ENCODE data around the gene ETV2. TPM values are rescaled to one million over a fixed set of nuclear protein-coding genes. Genes with fewer than 3 reads are reported as not detected.

ETV2 gene
- total RNA-seq, 1 experiment from 2014 or later, result 1.5 TPM

DNA sequence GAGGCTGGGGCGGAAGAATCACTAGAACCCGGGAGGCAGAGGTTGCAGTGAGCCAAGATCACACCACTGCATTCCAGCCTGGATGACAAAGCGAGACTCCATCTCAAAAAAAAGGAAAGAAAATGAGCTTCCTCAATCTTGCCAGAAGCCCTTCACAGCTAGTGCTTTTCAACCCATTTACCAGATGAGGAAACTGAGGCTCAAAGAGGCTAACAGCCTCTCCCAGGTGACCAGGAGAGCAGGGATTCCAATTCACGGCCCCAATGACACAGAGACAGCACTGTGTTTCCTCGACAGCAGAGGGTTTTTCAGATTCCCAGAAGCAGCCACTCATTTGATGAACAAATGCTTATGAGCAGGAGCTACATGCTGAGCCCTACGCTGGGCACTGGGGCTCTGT is 28.0 kb downstream of the ETV2 start:
- Histone ChIP-seq H3K4me3 (replicated peaks in 1 of 2; ENCODE audit: low read depth in 1 of 2, low read length in 2 of 2) (no peak overlapping the region), H3K4me1 (ENCODE audit: control insufficient read depth in 1 of 2, insufficient read depth in 2 of 2, low read length in 2 of 2) (peaks cover 2 to 17% of the 10 kb centered on the region in 2 experiments; a peak in 2 of 4 replicates), H3K27me3 (ENCODE audit: insufficient read depth, low read length) (peaks cover 5% of the 10 kb centered on the region; the same call in 1 of the 2 replicates), H3K27ac (ENCODE audit: low read depth, low read length) (no peak overlapping the region), H3K36me3 (ENCODE audit: control insufficient read depth in 1 of 2, insufficient read depth in 2 of 2, low read length in 2 of 2) (no peaks in the 10 kb centered on the region), H2AFZ (ENCODE audit: low read depth, low read length, poor library complexity, severe bottlenecking) (no peak overlapping the region), H3K4me2 (ENCODE audit: low read length) (no peak overlapping the region), H3K9ac (ENCODE audit: low read length) (no peak overlapping the region), H3K9me3 (ENCODE audit: control insufficient read depth in 1 of 2, insufficient read depth in 1 of 2, low read depth in 1 of 2, low read length in 2 of 2) (no peaks in the 10 kb centered on the region), H3K79me2 (ENCODE audit: insufficient read depth, low read length) (no peaks in the 10 kb centered on the region), H4K20me1 (ENCODE audit: insufficient read depth) (no peaks in the 10 kb centered on the region), H3K9me2 (ENCODE audit: insufficient read depth) (no peaks in the 10 kb centered on the region)
- DNase-seq (ENCODE audit: low read depth, low spot score) (no peak), ATAC-seq (no peak)
- no TSS peak for BruUV-seq (replicated peaks)
- ChIA-PET RAD21 (ENCODE audit: low non-redundant PET in 1 of 2, low total read pairs in 2 of 2, uncharacterized antibody in 2 of 2, unreplicated experiment in 2 of 2) (no interaction called here), POLR2A (no interaction called here), CTCF (no interaction called here)
- TF ChIP-seq ZNF274 (IDR thresholded peaks at IDR 0.05; ENCODE audit: low read depth, low read length), result no peak
- no peak for TF ChIP-seq SP1 (IDR thresholded peaks at IDR 0.05; ENCODE audit: low read depth)
- no peak for TF ChIP-seq SIN3A (IDR thresholded peaks at IDR 0.05; ENCODE audit: low read depth)
- TF ChIP-seq, protein P1, sequence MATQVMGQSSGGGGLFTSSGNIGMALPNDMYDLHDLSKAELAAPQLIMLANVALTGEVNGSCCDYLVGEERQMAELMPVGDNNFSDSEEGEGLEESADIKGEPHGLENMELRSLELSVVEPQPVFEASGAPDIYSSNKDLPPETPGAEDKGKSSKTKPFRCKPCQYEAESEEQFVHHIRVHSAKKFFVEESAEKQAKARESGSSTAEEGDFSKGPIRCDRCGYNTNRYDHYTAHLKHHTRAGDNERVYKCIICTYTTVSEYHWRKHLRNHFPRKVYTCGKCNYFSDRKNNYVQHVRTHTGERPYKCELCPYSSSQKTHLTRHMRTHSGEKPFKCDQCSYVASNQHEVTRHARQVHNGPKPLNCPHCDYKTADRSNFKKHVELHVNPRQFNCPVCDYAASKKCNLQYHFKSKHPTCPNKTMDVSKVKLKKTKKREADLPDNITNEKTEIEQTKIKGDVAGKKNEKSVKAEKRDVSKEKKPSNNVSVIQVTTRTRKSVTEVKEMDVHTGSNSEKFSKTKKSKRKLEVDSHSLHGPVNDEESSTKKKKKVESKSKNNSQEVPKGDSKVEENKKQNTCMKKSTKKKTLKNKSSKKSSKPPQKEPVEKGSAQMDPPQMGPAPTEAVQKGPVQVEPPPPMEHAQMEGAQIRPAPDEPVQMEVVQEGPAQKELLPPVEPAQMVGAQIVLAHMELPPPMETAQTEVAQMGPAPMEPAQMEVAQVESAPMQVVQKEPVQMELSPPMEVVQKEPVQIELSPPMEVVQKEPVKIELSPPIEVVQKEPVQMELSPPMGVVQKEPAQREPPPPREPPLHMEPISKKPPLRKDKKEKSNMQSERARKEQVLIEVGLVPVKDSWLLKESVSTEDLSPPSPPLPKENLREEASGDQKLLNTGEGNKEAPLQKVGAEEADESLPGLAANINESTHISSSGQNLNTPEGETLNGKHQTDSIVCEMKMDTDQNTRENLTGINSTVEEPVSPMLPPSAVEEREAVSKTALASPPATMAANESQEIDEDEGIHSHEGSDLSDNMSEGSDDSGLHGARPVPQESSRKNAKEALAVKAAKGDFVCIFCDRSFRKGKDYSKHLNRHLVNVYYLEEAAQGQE (IDR thresholded peaks at IDR 0.05; ENCODE audit: low read depth), result no peak
- TF ChIP-seq RAD21 (IDR thresholded peaks at IDR 0.05; ENCODE audit: low read depth), result no peak
- TF ChIP-seq CEBPB (IDR thresholded peaks at IDR 0.05; ENCODE audit: low read depth), result no peak
- intact Hi-C loops (cut with micrococcal nuclease), result no loop called here

DNA sequence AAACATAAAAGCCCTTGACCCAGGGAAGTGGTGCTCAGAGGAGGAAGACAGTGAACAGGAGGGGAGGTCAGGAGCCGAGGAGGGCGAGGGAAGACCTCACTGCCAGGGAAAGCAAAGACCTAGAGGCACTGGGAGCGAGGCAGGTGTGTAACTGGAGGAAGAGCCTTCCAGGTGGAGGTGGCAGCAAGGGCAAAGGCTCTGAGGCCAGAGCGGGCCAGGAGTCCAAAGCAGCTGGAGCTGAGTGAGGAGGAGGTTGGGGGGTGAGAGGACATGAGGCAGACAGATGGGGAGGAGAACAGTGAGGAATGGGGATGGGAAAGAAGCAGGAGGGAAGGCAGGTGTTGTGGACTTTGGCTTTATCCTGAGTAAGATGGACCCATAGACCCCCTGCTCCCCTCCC is 28.4 kb downstream of the ETV2 start:
- Histone ChIP-seq H3K9me2 (ENCODE audit: insufficient read depth) (no peaks in the 10 kb centered on the region), H3K27me3 (ENCODE audit: insufficient read depth, low read length) (peaks cover 5% of the 10 kb centered on the region; the same call in 1 of the 2 replicates), H2AFZ (ENCODE audit: low read depth, low read length, poor library complexity, severe bottlenecking) (no peak overlapping the region), H3K4me3 (replicated peaks in 1 of 2; ENCODE audit: low read depth in 1 of 2, low read length in 2 of 2) (no peak overlapping the region), H3K36me3 (ENCODE audit: control insufficient read depth in 1 of 2, insufficient read depth in 2 of 2, low read length in 2 of 2) (no peaks in the 10 kb centered on the region), H3K27ac (ENCODE audit: low read depth, low read length) (no peak overlapping the region), H3K9ac (ENCODE audit: low read length) (no peak overlapping the region), H3K4me1 (ENCODE audit: control insufficient read depth in 1 of 2, insufficient read depth in 2 of 2, low read length in 2 of 2) (peaks cover 2 to 17% of the 10 kb centered on the region in 2 experiments; a peak in 2 of 4 replicates), H3K4me2 (ENCODE audit: low read length) (no peak overlapping the region), H4K20me1 (ENCODE audit: insufficient read depth) (no peaks in the 10 kb centered on the region), H3K79me2 (ENCODE audit: insufficient read depth, low read length) (no peaks in the 10 kb centered on the region), H3K9me3 (ENCODE audit: control insufficient read depth in 1 of 2, insufficient read depth in 1 of 2, low read depth in 1 of 2, low read length in 2 of 2) (no peaks in the 10 kb centered on the region)
- ChIA-PET POLR2A (no interaction called here), CTCF (no interaction called here), RAD21 (ENCODE audit: low non-redundant PET in 1 of 2, low total read pairs in 2 of 2, uncharacterized antibody in 2 of 2, unreplicated experiment in 2 of 2) (no interaction called here)
- no TSS peak for BruUV-seq (replicated peaks)
- DNase-seq (ENCODE audit: low read depth, low spot score) (no peak), ATAC-seq (no peak)
- intact Hi-C loops (cut with micrococcal nuclease), result no loop called here
- TF ChIP-seq ELF1 (IDR thresholded peaks at IDR 0.05; ENCODE audit: borderline replicate concordance, low read depth) (no peak), SIN3A (IDR thresholded peaks at IDR 0.05; ENCODE audit: low read depth) (no peak), EGR1 (IDR thresholded peaks at IDR 0.05; ENCODE audit: low read depth) (no peak), CBX3 (IDR thresholded peaks at IDR 0.05; ENCODE audit: low read depth) (no peak), EZH2 (IDR thresholded peaks at IDR 0.05) (no peak), SP1 (IDR thresholded peaks at IDR 0.05; ENCODE audit: low read depth) (no peak), EZH2phosphoT487 (IDR thresholded peaks at IDR 0.05; ENCODE audit: borderline replicate concordance) (no peak), JUND (IDR thresholded peaks at IDR 0.05) (no peak), RAD21 (IDR thresholded peaks at IDR 0.05; ENCODE audit: low read depth) (no peak), FOSL1 (IDR thresholded peaks at IDR 0.05; ENCODE audit: low read depth) (no peak)
- TF ChIP-seq, protein P1 (IDR thresholded peaks at IDR 0.05; ENCODE audit: low read depth), result no peak
- TF ChIP-seq, protein P2, sequence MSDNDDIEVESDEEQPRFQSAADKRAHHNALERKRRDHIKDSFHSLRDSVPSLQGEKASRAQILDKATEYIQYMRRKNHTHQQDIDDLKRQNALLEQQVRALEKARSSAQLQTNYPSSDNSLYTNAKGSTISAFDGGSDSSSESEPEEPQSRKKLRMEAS (IDR thresholded peaks at IDR 0.05), result no peak

Data from HCT116 (cell line).